GM15510 (cell line): ENCODE results near the gene PITRM1.

Source experiments
- POLR2A ChIP-seq: IDR thresholded peaks from 3 replicates; pipeline ENCODE4 v1.6.1; 2011; ENCODE audit warnings: borderline replicate concordance; ENCODE audit not compliant: insufficient read length; ENCODE audit errors: extremely low read depth

Gene PITRM1

DNA sequence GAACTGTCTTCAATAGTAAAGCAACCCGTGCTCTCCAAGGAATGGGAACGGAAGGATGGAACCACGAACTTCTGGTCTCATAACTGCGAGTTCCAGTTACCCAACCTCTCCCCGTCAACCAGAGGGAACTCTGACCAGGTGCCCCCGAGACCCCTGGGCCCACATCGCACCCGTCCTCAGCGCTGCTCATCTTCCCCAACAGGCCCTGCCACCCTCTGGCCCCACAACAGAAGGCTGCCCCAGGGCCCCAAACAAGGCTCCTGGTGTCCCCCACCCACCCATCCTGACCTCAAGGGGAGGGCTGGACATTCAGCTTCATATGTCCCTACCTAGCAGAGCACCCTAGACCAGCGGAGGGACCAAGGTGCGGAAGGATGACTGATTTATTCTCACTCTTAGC is 22.7 kb downstream of the PITRM1 start:
- TF ChIP-seq POLR2A: no peak

GRCh38 chr10:3148994-3149393 is 23.6 kb downstream of the PITRM1 start:
- no peak for TF ChIP-seq POLR2A

DNA sequence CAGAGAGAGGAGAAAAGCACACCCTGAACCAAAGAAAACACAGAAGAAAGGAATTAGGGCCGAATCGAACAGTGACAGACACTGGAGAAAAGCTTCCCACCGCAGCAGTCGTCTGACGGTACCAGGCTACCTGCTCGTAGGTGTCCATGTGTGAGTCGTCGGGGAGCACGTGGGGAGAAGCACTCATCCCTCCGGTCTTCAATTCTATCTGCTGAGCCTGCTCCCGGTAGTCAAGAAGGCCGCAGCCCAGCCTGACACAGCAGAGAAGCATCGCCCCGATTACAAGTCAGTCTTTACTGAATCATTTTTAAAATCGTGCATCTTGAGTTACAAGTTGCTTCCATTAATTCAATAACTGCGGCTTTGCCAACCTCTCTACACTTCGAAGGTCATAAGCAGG is 24.5 kb downstream of the PITRM1 start:
- TF ChIP-seq POLR2A: no peak

DNA sequence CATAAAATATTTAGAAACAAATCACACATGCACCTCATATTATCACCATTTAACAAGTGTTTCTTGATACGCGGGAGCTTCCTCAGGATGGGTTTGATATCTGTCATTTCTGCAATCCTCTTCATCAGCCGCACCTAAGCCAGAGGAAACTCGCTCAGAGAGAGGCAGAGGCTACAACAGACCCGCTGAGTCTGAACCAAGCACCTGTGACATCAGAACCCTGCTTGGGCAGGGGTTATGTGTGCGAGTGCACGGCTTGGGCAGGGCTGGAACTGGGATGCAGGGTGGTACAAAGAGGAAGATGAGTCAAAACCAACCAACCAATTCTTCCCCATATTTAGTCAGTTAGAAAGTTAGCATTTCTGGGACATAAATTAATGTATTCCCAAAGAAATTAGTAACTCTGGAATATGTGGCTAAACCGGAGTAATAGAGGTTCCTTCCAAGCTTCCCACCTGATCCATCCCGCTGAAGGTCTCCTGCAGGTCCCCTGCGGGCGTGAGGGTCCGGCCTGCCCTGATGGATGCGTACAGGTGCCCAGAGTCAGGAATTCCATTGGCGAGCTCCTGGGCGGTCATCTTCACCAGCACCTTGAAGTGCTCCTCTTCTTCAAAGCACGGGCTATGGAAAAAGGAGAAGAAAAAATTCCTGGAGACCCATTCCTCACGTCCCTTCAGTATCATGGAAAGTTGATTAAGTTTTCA is 25.3 kb downstream of the PITRM1 start:
- TF ChIP-seq POLR2A: no peak

- no peak for TF ChIP-seq POLR2A
Measured at GRCh38 chr10:3146289-3146688, 26.3 kb downstream of the PITRM1 start.

DNA sequence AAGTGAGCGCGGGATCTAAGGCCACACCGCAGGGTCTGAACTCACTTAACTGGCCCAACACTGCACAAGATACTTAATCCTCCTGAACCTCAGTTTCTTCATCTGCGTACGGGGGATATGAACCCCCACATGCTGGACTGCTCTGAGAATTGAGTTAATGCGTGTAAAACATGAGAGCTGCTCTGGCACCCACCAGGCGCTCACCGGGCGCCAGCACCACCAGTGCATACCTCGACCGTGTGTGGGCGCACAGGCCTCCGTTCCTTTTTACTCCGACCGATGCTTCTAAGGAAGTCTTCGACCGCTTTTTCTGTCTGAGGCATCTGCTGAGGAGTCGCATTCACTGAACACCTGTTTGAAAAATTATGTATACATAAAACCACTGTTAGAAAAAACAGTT is 27.2 kb downstream of the PITRM1 start:
- TF ChIP-seq POLR2A: no peak

GRCh38 chr10:3143791-3144434 is 28.7 kb downstream of the PITRM1 start:
- TF ChIP-seq POLR2A: no peak

DNA sequence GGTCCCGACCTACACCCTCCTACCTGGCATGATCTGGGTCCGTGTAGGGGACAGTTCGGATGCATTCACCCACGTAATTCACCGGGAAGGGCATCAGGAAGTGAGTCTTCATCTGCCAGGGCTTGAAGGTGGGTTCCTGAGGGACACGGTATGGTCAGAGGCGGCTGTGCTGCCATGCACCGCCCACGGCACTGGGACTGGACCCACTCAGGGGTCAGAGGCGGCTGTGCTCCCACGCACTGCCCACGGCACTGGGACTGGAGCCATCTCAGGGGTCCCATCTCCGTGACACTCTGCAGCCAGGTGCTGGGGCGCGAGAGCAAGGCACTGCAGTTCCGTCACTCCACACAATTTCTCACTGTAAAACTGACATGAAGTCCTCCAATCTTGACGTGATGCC is 29.2 kb downstream of the PITRM1 start:
- no peak for TF ChIP-seq POLR2A

DNA sequence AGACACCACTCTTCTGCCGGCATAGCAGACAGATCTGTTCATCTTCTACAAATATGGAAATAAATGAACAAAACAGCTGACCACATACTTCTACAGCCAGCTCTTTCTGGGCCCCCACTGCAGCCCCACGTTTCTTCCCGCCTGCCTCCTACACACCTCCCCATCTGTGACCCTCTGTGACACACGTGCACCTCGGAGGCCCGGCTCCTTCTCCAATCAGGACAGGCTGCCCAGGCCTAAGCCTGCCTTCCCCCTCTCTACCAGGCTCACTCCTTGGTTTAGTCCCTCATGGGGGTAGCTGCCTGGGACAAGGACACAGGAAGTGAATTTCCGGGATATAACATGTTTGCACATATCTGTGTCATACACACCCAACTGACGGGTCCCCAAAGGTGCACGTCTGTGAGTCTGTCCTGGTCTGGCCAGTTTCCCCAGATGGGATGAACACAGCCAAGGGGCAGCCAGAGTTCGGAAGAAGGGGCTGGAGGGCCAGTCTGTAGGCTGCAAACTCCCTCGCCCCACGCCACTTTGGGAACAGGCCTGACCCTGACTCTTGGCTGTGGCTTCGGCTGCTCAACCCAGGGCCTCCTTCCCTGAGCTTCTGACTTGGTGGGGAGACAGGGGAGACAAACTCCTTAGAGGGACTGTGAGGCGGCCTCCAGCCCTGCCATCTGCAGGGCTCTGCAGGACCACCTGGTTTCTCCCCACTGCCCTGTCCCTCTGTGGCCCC is 30.3 kb downstream of the PITRM1 start:
- TF ChIP-seq POLR2A: no peak

- no peak for TF ChIP-seq POLR2A
Measured at GRCh38 chr10:3141351-3142005, 31.1 kb downstream of the PITRM1 start.

DNA sequence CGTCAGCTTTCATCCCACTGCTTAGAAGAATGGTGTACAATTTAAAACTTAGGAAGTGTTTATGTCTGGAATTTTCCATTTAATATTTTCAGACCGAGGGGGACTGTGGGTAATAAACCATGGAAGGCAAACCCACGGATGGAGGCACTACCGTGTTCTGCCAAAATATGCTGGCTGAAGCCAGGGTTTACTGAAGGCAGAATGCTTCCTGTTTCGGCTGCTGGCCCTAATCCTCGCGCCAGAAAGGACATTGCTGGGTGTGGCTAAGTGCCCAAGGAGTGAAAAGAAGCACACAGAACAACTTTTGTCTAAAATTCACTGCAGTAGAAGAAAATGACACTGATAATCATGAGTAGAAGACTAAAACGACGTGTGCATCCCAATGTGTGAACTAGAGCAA is 32.3 kb downstream of the PITRM1 start:
- no peak for TF ChIP-seq POLR2A

DNA sequence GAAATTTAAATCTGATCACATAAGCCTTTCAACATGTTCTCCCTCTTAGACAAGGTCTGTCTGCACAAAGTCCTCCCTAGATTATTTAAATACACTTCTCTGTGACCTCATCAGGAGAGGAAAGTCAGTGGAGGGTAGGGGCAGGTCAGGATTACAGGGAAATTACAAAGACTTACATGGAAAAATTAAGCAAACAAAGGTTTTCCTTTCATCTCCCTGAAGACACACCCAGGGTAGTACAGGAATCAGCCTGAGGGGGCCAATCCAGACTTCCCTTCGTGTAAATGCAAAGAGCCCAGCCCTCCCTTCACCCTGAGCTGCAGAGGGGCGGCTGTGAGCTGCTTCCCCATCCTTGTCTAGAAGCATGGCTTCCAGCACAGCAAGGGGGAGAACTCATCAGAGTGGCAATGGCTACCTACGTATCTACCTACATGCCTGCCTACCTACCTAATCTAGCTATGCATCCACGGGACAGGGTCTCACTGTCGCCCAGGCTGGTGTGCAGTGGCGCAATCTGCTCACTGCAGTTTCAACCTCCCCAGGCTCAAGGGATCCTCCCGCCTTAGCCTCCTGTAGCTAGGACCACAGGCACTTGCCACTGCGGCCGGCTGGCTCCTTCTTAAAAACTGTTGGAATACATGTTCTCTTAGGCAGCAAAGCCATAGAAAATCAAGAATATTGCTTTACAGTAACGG is 33.2 kb downstream of the PITRM1 start:
- no peak for TF ChIP-seq POLR2A

DNA sequence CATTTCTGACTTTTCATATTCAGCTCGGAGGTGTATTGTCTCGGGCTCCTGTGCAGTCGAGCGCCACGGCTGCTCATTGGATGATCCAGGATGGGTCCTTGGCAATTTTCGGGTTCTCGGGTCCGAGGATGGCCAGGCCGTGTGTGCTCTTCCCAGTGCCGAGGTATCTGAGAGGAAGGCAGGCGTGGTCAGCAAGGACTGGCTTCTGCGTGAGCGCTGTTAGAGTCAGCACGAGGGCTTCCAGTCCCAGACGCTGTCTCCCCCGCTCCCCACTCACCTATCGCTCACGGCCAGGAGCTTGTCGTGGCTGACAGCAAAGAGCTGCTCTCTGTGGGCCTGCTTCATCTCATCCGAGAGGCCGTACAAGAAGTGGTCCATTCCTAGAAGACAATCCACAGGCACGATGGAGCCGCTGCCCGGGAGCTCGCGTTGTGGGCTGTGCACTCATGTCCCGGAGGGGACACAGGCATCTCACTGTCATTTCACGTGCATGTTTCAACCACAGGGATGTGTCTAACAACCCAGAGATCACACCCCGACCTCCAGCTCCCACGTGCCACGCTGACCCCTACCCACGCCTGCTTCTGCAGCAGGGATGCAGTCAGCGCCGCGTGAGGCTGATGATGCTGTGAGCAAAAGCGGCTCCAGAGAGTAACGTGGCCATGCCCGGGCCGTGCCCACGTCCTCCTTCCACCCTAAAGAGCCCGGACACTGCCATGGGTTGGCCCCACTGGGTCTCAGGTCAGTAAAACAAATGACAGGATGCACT is 34.4 kb downstream of the PITRM1 start:
- no peak for TF ChIP-seq POLR2A
